ENCODE results near the gene TBX21.

Gene TBX21

DNA sequence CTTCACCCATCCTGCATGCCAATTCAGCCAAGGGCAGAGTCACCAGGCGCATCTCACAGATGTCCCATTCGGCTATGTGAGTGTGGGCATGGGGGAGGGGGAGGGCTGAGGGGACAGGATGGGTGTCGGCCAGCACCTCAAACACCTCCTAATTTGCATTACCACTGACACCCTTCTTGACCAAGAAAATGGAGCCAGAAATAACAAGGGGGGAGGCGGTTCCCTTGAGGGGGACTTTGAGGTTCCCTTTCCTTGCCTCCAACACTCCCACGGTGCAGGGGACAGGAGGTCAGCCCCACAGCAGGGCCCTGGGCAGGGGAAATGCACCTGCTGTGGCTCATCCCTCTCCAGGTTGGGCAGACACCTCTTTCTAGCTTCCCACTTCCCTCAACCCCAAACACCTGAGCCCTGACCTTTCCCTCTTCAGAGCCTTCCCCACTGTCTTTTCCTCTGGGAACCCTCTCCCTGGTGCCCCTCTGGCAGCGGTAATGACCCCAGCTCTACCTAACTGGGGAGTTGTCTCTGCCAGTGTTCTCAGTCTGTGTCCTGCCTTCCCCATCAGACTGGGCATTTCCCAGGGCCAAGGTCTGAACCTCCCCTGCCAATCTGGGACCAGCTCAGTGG is 18.2 kb upstream of the TBX21 start:
- no peak for DNase-seq

DNA sequence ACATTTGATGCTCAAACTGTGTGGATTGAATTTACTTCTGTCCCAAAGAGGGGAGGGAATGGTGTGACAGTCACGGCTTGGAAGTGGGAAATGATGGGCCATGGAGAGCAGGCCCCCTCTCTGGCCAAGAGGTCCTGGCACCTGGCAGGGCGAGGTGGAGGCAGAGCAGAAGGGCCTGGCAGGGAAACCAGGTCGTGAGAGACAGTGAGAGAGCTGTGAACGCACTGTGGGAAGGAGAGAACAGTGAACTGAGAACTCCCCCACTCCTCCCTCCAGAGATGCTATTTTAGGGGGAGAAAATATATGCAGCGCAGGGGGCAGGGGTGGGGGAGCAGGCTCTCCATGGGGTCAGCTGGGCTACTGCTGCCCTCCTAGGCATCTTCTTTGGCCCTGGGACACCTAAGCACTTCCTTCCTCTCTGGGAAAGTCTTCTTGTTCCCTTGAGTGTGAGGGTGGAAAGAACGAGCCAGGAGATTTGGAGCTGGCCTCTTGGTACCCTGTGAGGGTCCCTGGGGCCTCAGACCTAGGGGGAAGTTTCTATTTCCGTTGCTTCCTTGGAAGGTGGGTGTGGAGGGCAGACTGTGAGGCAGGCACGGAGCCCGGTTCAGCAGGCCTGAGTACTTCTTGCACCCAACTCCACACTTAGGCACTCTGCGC is 17.2 kb upstream of the TBX21 start:
- DNase-seq, result no peak

- no peak for DNase-seq
These were observed 16.7 kb upstream of the TBX21 start for GRCh38 chr17:47716375-47716774.

DNA sequence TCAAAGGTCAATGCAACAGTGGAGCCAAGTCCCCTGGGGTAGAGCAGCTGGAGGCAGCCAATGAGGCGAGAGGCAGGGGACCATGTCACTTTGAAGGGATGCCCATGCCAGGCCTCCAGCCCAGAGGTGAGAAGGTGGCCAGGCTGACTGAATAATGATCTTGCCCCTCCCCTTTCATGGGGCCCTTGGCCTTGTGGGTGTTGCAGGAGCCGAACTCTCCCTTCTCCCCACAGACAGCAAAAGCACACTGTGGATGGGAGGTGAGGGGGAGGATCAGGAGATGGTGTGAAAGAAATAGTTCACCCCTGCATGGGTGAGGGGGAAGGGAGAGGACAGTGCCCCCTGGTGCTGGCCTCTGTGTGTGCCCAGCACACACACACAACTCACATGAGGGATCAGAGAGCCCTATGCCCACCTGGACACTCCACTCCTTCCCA is 15.8 kb upstream of the TBX21 start:
- DNase-seq, result no peak

- peak; percentile 41 for DNase-seq
These were observed 14.9 kb upstream of the TBX21 start for GRCh38 chr17:47717979-47718621.

DNA sequence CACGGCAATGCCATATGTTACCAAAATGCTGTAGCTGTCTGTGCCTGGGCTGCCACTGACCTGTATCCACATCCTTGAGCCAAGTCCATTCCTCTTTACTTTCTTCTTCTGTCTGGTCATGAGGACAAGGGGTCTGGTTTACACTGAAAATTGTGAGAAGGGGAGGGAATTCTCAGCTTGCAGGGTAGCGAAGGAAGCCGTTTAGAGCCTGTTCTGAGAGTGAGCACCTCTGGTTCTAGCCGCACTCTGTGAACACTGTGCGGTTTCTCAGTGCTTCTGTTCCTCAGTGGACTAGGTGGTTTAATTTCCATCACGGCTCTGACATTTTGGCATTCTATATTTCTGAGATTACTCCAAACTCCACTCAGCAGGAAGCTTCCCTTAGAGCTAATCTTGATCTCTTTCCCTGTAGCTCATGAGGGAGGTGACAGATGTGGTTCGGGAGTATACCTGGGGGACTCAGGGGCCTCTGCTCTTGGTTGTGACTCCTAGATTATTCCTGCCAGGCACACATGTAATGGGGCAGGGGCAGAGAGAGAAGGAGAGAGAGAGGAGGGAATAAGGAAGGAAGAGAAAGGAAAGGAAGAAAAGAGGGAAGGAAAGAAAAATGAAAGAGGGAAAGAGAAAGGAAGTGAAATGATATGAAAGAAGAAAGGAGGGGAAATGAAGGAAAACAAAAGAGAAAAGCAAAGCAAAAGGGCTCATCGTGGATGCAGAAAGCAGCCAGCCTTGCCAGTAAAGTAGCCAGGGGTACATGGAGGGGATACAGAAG is 14.2 kb upstream of the TBX21 start:
- DNase-seq, result no peak

GRCh38 chr17:47719411-47720152 is 13.5 kb upstream of the TBX21 start:
- DNase-seq, result no peak

- DNase-seq, result no peak
These were observed 12.8 kb upstream of the TBX21 start for GRCh38 chr17:47720196-47720595.

- DNase-seq, result no peak
These were observed 12.1 kb upstream of the TBX21 start for GRCh38 chr17:47720754-47721533.

- no peak for DNase-seq
These were observed 11.3 kb upstream of the TBX21 start for GRCh38 chr17:47721725-47722124.

- DNase-seq, result no peak
These were observed 8.3 kb upstream of the TBX21 start for GRCh38 chr17:47724705-47725104.

- DNase-seq, result no peak
These were observed 7.5 kb upstream of the TBX21 start for GRCh38 chr17:47725446-47726111.

- DNase-seq, result no peak
These were observed 6.0 kb upstream of the TBX21 start for GRCh38 chr17:47726796-47727703.

DNA sequence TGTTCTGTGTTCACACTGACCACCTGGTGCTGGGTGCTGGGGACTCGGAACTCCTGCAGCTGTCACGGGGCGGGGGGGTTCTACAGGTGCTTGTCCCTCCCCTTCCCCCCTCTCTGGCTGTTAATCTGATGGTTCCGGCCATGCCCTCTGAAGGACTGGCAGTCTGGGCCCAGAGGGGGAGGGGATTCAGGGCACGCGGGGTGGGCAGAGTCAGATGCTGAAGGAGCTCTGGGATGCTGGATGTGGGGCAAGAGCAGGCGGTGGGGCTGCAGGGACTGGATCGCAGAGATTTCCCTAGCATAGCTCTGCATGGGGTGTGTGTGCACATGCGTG is 5.4 kb upstream of the TBX21 start:
- DNase-seq, result no peak

- no peak for DNase-seq
These were observed 4.7 kb upstream of the TBX21 start for GRCh38 chr17:47728214-47728877.

- DNase-seq, result no peak
These were observed 3.6 kb upstream of the TBX21 start for GRCh38 chr17:47729476-47729875.

GRCh38 chr17:47730681-47731080 is 2.4 kb upstream of the TBX21 start:
- DNase-seq, result no peak

DNA sequence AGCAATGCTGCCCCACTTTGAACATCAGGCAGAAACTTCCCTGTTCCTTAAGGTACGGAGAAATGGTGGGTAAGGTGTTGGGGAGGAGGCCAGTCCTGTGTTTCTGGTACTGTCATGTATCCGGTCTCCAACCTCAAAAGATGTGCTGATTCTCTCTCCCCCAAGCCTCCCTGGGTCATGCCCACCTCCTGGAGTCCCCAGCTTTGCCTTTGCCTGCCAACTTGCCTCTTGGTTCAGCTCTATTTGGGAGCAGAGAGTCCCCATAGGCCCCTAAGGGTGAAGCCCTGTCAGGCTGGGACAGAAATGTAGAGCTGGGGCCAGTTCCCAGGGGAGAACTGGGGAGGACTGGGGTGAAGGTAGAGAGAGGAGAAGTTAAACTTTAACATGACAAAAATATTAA is 1.6 kb upstream of the TBX21 start:
- no peak for DNase-seq

DNA sequence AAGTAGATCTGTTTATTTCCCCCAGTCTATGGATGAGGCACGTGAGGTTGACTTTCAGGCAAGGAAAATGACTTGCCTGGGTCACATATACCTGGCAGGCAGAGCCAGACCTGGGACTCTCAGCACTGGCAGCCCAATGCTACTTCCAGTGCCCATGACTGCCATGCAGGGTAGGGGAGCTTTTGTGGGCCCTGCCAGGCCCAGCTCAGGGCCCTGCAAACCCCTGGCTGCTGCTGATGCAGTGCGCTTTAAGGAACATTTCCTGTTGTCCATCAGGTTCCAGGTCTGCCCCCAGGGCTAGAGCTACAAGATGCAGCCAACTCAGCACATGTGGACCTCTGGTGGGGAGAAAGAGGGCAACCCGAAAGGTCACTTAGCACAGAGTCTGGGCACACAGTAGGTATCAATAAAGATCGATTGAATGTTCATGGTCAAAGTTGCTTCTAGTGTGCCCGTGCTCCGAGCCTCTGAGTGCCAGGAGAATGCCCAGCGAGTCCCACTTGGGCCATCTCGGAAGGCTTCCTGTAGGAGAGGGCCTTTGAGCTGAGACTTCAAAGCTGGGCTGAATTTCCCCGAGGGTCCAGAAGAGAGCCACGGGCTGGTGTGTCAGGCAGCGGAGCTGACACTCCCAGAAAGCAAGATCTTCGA is 513 bp upstream of the TBX21 start:
- no peak for DNase-seq

All from NCI-H345 (cell line).